Mammary epithelial cell (primary cell): Measurements from ENCODE around the gene SLC25A21.

Source experiments
- CTCF ChIP-seq, 2 donors: IDR thresholded peaks in 1 of 2; conservative IDR thresholded peaks in 1 of 2; 2 replicates each; pipeline ENCODE4 v1.5.1; 2011 to 2012; ENCODE audit warnings: inconsistent platforms in 2 of 2, low read length in 2 of 2, mild to moderate bottlenecking in 2 of 2, control low read depth in 1 of 2, low read depth in 1 of 2; ENCODE audit not compliant: insufficient read depth in 1 of 2; ENCODE audit errors: extremely low read depth in 1 of 2
- EZH2 ChIP-seq: IDR thresholded peaks from 2 replicates; pipeline ENCODE4 v1.6.1; 2012; ENCODE audit warnings: low read length, inconsistent platforms, borderline replicate concordance

- TF ChIP-seq CTCF (conservative IDR thresholded peaks at IDR 0.05 in 1 of 2, IDR thresholded peaks at IDR 0.05 in 1 of 2; ENCODE audit: extremely low read depth in 1 of 2, insufficient read depth in 1 of 2, low read depth in 1 of 2, low read length in 2 of 2) (no peak), EZH2 (no peak)
Measured at GRCh38 chr14:37142835-37143401, 29.5 kb downstream of the SLC25A21 start.
